ENCODE results near the gene CDCA3. TPM values are rescaled to one million over a fixed set of nuclear protein-coding genes. Genes with fewer than 3 reads are reported as not detected.
A peak's percentile ranks its signal among the peaks of the same experiment; 100 is the strongest.
"Not testable (repeated sequence)": the region's sequence is repeated elsewhere in the genome, so short reads cannot be mapped to it uniquely, and the experiment has no call there.

Gene CDCA3
- 1 to 10 TPM in 1 of 3 donors, under 1 TPM in 2; 0.52 to 1.1 (median 0.64) TPM for polyA plus RNA-seq

DNA sequence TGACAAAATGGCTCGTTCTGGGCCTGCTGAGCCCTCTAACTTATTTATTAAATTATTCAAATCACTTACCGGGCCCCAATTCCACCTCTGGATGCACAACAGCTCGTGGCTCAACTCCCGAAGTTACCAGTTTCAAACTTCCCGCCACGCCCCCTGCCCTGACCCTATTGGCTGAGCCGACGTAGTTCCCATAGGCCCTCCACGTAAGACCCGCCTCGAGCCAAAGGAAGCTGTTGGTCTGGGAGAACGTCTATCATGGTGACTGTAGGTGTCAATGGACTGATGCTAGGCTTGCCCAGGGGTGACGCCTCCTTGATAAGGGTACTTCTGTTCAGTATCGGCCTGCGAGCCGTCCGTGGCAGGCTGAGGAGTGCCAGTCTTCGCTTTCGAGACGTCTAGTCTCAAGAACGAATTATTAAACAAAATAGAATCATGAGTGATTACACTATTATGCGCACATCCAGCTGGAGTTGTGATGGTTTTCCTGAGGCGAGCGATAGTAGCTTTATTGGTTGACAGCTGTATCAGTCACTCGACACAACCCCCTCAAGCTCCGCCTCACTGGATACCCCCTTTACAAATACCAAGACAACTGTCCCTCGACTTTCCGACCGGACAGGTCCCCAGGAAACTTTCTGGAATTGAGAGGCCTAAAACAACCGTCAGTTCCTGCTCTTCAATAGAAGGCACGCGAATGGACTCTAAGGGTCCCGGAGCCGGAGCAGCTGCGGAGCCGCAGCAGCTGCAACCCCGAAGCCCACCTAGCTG is at the start of gene CDCA3:
CDCA3 (minus strand) TSS at position 134 of the 768 bp plus-strand sequence. CDS start 334 bp downstream, outside the sequence.
- H3K27ac ChIP-seq (ENCODE audit: low read depth, low read length) = peak within 1 kb of the TSS; percentile 74
- WGBS, 3 donors = 0% methylated on average over 37 of the region's 37 CpGs

- no peak overlapping the region for H3K27ac ChIP-seq (ENCODE audit: low read depth, low read length)
- 41 to 43% (median 41%) methylated on average over 10 of the region's 10 CpGs for WGBS, 3 donors
Observed at GRCh38 chr12:6899837-6900519, 48.9 kb upstream of the CDCA3 start.

- H3K27ac ChIP-seq (ENCODE audit: low read depth, low read length) = no peak overlapping the region
- 62 to 86% (median 63%) methylated on average over 5 of the region's 5 CpGs for WGBS, 3 donors
Observed at GRCh38 chr12:6899427-6899826, 48.3 kb upstream of the CDCA3 start.

DNA sequence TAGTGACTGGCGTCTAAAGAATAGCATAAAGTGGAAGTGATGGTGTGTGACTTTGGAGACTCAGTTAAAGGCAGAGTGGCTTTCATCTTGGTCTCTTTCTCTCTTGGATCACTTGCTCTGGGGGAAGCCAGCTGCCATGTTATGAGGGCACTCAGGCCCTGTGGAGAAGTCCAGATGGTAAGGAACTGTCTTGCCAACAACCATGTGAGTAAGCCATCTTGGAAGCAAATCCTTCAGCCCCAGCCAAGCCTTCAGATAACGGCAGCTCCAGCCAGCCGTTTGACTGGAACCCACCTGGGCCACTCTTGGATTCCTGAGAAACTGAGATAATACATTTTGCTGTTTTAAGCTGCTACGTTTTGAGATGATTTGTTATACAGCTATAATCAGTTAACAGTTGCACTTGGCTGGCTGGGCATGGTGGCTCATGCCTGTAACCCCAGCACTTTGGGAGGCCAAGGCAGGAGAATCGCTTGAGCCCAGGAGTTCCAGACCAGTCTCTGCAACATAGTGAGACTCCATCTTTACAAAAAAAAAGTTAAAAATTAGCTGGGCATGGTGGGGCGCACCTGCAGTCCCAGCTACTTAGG is 45.9 kb upstream of the CDCA3 start:
- no peak overlapping the region for H3K27ac ChIP-seq (ENCODE audit: low read depth, low read length)
- WGBS, 3 donors = 66 to 89% (median 83%) methylated on average over 6 of the region's 6 CpGs

DNA sequence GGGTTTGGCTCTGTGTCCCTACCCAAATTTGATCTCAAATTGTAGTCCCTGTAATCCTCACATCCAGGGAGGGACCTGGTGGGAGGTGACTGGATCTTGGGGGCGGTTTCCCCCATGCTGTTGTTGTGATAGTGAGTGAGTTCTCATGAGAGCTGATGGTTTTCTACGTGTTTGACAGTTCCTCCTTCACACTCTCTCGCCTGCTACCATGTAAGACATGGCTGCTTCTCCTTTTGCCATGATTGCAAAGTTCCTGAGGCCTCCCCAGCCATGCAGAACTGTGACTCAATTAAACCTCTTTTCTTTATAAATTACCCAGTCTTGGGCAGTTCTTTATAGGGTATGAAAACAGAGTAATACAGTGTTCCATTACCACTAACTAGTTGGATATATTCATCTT is 43.2 kb upstream of the CDCA3 start:
- no peak overlapping the region for H3K27ac ChIP-seq (ENCODE audit: low read depth, low read length)
- WGBS, 3 donors = 64 to 94% (median 80%) methylated on average over 3 of the region's 3 CpGs

DNA sequence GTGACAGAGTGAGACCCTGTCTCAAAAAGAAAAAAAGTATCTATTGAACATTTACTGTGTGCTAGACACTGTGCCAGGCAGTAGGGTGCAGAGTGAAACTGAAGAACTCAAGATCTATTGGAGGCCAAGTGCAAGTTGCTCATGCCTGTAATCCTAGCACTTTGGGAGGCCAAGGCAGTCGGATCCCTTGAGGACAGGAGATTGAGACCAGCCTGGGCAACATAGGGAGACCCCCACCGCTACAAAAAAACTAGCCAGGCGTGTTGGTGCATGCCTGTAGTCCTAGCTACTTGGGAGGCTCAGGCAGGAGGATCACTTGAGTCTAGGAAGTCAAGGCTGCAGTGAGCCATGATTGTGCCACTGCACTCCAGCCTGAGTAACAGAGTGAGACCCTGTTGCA is 41.6 kb upstream of the CDCA3 start:
- not testable (repeated sequence) for H3K27ac ChIP-seq (ENCODE audit: low read depth, low read length)
- 89 to 98% (median 96%) methylated on average over 3 of the region's 3 CpGs for WGBS, 3 donors

DNA sequence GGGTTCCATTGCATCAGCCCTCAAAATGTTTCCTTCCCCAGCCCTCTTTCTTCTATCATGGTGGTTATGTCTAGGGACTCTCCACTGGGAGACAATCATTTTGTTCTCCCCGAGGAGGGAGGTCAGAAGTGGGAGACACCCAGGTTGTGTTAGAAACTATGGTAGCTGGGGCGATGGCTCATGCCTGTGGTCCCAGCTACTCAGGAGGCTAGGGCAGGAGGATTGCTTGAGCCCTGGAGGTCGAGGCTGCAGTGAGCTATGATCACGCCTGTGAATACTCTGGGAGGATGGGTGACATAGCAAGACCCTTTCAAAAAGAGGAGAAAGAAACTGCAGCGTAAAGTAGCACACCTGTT is 40.5 kb upstream of the CDCA3 start:
- H3K27ac ChIP-seq (ENCODE audit: low read depth, low read length) = no peak overlapping the region
- 79 to 87% (median 84%) methylated on average over 5 of the region's 5 CpGs for WGBS, 3 donors

- 1 to 2% (median 2%) methylated on average over 64 to 68 of the region's 68 CpGs for WGBS, 3 donors
- H3K27ac ChIP-seq (ENCODE audit: low read depth, low read length) = peak overlapping the region; percentile 32
Observed at GRCh38 chr12:6890789-6891645, 39.9 kb upstream of the CDCA3 start.

DNA sequence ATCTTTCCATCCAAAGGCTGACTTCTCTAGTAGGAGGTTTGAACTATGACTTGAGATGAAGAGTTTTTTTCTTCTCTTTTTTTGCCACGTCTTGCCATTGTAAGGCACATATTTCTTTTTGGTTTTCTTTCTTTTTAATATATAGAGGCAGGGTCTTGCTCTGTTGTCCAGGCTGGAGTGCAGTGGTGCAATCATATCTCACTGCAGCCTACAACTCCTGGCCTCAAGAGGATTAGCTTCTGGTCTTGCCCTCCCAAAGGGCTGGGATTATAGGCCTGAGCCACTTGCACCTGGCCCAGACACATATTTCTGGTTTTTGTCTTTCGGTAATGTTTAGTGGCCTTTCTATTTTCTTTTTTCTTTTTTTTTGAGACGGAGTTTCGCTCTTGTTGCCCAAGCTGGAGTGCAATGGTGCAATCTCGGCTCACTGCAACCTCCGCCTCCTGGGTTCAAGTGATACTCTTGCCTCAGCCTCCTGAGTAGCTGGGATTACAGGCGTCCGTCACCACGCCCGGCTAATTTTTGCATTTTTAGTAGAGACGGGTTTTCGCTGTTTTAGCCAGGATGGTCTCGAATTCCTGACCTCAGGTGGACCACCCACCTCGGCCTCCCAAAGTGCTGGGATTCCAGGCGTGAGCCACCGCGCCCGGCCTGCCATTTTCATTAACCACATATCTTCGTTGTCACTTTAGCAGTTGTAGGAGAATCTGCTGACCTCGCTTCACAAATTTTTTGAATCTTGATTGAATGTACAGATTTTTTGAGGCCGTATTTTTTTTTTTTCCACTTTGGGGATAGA is 38.9 kb upstream of the CDCA3 start:
- 84 to 94% (median 88%) methylated on average over 21 of the region's 21 CpGs for WGBS, 3 donors
- not testable (repeated sequence) for H3K27ac ChIP-seq (ENCODE audit: low read depth, low read length)

- H3K27ac ChIP-seq (ENCODE audit: low read depth, low read length) = not testable (repeated sequence)
- 58 to 89% (median 86%) methylated on average over 7 of the region's 7 CpGs for WGBS, 3 donors
Observed at GRCh38 chr12:6888794-6889193, 37.7 kb upstream of the CDCA3 start.

GRCh38 chr12:6888360-6888759 is 37.3 kb upstream of the CDCA3 start:
- WGBS, 3 donors = 83 to 92% (median 92%) methylated on average over 2 of the region's 2 CpGs
- no peak overlapping the region for H3K27ac ChIP-seq (ENCODE audit: low read depth, low read length)

DNA sequence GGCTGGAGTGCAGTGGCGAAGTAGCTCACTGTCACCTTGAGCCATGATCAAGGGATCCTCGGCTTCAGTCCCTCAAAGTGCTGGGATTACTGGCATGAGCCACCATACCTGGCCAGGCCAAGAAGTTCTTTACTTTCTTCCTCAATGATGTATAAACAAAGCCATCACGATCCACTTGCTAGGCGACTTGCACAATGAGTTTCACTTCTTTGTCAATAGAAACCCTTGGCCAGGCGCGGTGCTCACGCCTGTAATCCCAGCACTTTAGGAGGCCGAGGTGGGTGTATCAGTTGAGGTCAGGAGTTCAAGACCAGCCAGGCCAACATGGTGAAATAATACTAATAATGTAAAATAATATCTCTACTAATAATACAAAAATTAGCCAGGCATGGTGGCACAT is 36.4 kb upstream of the CDCA3 start:
- H3K27ac ChIP-seq (ENCODE audit: low read depth, low read length) = no peak overlapping the region
- 68 to 76% (median 74%) methylated on average over 8 of the region's 8 CpGs for WGBS, 3 donors

DNA sequence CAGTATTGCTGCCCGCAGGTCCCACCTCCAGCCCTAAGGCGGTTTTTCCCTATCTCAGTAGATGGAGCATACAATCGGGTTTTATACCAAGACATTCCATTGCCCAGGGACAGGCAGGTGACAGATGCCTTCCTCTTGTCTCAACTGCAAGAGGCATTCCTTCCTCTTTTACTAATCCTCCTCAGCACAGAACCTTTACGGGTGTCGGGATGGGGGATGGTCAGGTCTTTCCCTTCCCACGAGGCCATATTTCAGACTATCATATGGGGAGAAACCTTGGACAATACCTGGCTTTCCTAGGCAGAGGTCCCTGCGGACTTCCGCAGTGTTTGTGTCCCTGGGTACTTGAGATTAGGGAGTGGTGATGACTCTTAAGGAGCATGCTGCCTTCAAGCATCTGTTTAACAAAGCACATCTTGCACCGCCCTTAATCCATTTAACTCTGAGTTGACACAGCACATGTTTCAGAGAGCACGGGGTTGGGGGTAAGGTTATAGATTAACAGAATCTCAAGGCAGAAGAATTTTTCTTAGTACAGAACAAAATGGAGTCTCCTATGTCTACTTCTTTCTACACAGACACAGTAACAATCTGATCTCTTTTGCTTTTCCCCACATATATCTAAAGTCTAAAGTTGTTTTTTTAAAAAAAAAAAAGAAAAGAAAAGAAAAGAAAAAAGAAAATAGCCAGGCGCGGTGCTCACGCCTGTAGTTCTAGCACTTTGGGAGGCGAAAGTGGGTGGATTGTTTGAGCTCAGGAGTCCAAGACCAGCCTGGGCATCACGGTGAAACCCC is 35.3 kb upstream of the CDCA3 start:
- WGBS, 3 donors = 56 to 72% (median 72%) methylated on average over 11 to 12 of the region's 15 CpGs
- not testable (repeated sequence) for H3K27ac ChIP-seq (ENCODE audit: low read depth, low read length)

DNA sequence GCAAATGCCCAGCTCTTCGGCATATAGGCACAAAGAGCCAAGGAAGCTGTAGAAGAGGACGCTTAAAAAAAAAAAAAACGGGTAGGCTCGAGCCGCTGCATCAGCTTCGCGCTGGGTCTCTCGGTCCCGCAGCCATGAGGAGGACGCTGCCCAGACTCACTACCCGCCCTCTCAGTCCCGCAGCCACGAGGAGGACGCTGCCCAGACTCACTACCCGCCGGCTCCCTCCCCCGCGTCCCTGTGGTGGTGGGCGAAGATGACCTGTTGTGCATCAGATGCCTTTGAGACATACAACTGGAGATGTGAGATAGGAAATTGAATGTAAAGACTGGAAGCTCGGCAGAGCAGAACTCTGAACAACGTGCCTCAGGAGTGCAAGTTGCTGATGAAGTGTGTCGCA is 33.5 kb upstream of the CDCA3 start:
- no peak overlapping the region for H3K27ac ChIP-seq (ENCODE audit: low read depth, low read length)
- WGBS, 3 donors = 79 to 82% (median 82%) methylated on average over 22 of the region's 22 CpGs

- no peak overlapping the region for H3K27ac ChIP-seq (ENCODE audit: low read depth, low read length)
- 92 to 95% (median 94%) methylated on average over 11 of the region's 11 CpGs for WGBS, 3 donors
Observed at GRCh38 chr12:6883683-6884082, 32.6 kb upstream of the CDCA3 start.

GRCh38 chr12:6883252-6883651 is 32.2 kb upstream of the CDCA3 start:
- H3K27ac ChIP-seq (ENCODE audit: low read depth, low read length) = no peak overlapping the region
- 93 to 98% (median 97%) methylated on average over 5 of the region's 5 CpGs for WGBS, 3 donors

DNA sequence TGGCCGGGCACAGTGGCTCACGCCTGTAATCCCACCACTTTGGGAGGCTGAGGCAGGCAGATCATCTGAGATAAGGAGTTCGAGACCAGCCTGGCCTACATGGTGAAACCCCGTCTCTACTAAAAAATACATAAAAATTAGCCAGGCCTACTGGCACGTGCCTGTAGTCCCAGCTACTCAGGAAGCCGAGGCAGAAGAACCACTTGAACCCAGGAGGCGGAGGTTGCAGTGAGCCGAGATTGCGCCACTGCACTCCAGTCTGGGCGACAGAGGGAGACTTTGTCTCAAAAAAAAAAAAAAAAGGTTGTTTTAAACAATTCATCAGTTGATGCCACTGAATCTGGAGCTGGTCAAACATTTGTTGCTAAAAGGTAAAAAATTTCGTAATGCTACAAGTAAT is 28.7 kb upstream of the CDCA3 start:
- H3K27ac ChIP-seq (ENCODE audit: low read depth, low read length) = not testable (repeated sequence)
- WGBS, 3 donors = 73 to 92% (median 77%) methylated on average over 11 of the region's 11 CpGs

All from adipose tissue (tissue), 3 donors.